HG03196 (cell line): Measurements from ENCODE around the gene BTBD7.
A peak's percentile ranks its signal among the peaks of the same experiment; 100 is the strongest.

Experiments used
- ATAC-seq: cut with Tn5 transposase; IDR thresholded peaks from one replicate; pipeline ENCODE4 v1.9.1; 2021; ENCODE audit not compliant: unreplicated experiment

The BTBD7 gene

GRCh38 chr14:93206793-93207467 lies 125.9 kb downstream of the BTBD7 start, which contains the start of the genes GON7 and UBR7:
Gene GON7 (minus strand): TSS chr14:93207065. CDS start chr14:93207037, 28 bp downstream.
Gene UBR7 (plus strand): TSS chr14:93207256. CDS start chr14:93207292, 36 bp downstream.
- ATAC-seq: peak; percentile 77

- ATAC-seq: no peak
Observed at GRCh38 chr14:93201155-93201704, 131.6 kb downstream of the BTBD7 start.

GRCh38 chr14:93200553-93200952 lies 132.3 kb downstream of the BTBD7 start:
- ATAC-seq: no peak

GRCh38 chr14:93199031-93199430 lies 133.8 kb downstream of the BTBD7 start:
- ATAC-seq: no peak

- ATAC-seq: no peak
Observed at GRCh38 chr14:93195316-93195999, 137.4 kb downstream of the BTBD7 start.
